NCI-H2081 (cell line): ENCODE results near the gene LRBA.
"Not testable (repeated sequence)": the region's sequence is repeated elsewhere in the genome, so short reads cannot be mapped to it uniquely, and the experiment has no call there.

ENCODE experiments used
- DNase-seq, 2 experiments: peaks; one replicate each; lab custom pipeline; 2025; lab: John Stamatoyannopoulos, UW

LRBA gene

GRCh38 chr4:150569998-150570535 is 445.0 kb downstream of the LRBA start:
- DNase-seq: no peak

GRCh38 chr4:150569384-150569987 is 445.6 kb downstream of the LRBA start:
- DNase-seq: peak in 1 of 2 experiments; percentile 64

- no peak for DNase-seq
These were observed 448.0 kb downstream of the LRBA start for GRCh38 chr4:150567070-150567469.

DNA sequence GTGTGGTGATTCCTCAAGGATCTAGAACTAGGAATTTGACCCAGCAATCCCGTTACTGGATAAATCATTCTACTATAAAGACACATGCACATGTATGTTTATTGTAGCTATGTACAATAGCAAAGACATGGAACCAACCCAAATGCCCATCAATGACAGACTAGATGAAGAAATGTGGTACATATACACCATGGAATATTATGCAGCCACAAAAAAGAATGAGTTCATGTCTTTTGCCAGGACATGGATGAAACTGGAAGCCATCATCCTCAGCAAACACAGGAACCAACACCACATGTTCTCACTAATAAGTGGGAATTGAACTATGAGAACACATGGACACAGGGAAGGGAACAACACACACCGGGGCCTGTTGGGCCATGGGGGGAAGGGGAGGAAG is 450.1 kb downstream of the LRBA start:
- not testable (repeated sequence) for DNase-seq

GRCh38 chr4:150562751-150563150 is 452.3 kb downstream of the LRBA start:
- DNase-seq: no peak

GRCh38 chr4:150562250-150562649 is 452.8 kb downstream of the LRBA start:
- DNase-seq: no peak

- DNase-seq: no peak
These were observed 453.8 kb downstream of the LRBA start for GRCh38 chr4:150561143-150561737.

GRCh38 chr4:150557811-150558210 is 457.3 kb downstream of the LRBA start:
- DNase-seq: not testable (repeated sequence)

GRCh38 chr4:150547154-150547838 is 467.8 kb downstream of the LRBA start:
- DNase-seq: no peak

DNA sequence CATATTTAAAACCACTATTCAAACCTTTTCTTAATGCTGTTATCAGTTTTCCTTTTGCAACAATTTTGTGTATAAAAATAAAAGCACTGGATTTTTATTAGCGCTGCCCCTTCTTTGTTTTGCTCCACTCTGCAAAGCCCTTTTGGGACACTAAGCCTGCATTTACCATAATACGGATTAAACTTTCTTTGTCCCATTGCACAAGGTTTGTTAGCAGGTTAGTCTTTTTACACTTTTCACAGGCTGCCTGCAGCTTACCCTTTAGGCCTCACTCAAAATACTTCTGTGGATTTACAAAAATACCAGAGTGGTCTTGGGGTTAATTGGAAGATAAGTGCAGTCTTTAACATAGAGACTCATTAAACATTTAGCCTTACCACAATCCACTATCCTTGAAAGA is 468.8 kb downstream of the LRBA start:
- DNase-seq: no peak

DNA sequence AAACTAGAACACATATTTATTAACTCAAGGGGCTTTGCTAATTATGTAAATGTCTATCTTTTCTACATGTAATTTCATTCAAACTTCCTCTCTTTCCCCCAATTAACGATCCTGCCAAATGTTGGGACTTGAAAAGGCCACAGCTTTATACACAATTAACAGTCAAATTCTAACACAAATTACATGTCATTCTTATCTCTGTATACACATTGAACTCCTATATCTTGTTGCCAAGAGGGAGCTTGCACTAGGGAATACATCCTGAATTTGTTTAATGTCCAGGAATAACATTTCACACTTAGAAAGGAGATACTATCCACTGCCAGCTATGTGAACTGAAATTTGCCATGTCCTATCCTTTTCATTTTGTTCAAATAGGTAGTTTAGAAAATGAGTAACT is 472.0 kb downstream of the LRBA start:
- peak in 1 of 2 experiments; percentile 2 for DNase-seq

GRCh38 chr4:150541681-150542080 is 473.4 kb downstream of the LRBA start:
- DNase-seq: no peak

- no peak for DNase-seq
These were observed 474.1 kb downstream of the LRBA start for GRCh38 chr4:150540959-150541360.

DNA sequence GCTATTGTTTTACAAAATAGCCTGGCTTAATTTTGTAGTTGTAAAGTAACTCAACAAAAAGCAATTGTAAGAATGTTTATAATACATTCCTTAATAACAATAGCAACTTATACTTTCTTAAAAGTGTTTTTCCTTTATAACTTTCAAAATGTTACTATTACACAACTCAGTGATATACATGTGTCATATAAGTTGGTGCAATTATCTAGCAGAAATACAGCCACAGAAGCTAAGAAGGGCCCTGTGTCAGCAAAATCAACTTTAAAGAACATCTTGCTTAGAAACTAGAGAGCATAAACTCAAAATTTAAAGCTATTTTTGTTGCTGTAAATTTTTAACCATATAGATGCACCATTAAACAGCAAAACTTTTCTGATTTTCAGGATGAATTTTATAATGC is 474.5 kb downstream of the LRBA start:
- no peak for DNase-seq

GRCh38 chr4:150537911-150538310 is 477.2 kb downstream of the LRBA start:
- DNase-seq: not testable (repeated sequence)

DNA sequence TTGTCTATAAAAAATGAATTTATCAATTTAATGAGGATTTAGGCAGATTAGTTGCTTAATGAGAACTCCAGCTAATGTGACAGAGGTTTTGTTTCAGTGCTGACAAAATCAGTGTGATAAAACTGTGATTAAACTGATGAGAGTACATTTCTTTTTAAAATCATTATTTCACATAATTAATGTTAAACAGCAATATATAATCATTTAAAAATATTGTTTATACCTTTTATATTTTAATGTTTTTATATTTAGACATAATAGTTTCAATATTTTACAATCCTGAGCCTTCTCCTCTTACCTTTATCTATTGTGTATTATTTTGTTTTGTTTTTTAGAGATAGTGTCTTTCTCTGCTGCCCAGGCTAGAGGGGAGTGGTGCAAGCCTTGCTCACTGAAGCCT is 480.3 kb downstream of the LRBA start:
- DNase-seq: no peak

- DNase-seq: no peak
These were observed 481.4 kb downstream of the LRBA start for GRCh38 chr4:150533673-150534072.

DNA sequence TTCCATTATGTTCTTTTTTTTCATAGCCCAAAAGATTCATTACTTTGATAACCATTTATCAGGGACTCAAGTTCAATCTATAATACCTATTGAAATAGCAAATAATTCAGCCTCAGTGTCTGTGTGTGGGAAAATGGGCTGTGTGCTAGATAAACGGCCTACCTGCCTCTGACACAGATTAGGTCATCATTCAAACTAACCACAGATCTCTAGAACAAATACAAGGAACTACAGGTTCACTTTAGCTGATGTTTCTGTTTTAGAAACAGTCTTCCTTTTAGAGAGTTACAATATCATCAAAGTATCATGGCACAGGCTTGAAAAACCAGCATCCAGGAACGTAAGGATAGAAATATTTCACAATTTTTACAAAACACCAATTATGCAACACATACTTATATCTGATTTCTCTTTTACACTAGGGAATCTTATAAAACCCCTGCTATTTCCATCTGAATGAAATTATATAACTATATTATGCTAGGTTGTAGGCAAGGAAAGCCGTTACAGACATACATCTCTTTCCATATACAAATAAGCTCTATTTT is 489.7 kb downstream of the LRBA start:
- no peak for DNase-seq

DNA sequence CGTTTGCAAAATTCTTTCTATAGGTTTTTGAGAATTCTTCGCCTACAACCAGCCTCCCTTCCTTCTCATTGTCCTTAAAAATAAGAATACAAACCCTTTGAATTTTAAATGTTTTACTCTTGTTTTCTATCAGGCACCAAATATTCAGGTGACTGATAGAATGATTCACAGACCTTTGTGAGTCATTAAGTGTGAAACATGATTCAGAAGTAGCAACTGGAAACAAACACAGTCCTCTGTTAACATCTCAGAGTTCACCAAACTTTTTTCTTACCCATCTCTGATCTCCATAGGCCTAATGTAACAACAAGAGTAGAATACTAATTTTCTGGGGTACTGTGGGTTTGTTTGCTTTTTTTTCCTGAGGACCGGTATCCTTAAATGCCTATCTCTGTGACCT is 496.5 kb downstream of the LRBA start:
- no peak for DNase-seq

DNA sequence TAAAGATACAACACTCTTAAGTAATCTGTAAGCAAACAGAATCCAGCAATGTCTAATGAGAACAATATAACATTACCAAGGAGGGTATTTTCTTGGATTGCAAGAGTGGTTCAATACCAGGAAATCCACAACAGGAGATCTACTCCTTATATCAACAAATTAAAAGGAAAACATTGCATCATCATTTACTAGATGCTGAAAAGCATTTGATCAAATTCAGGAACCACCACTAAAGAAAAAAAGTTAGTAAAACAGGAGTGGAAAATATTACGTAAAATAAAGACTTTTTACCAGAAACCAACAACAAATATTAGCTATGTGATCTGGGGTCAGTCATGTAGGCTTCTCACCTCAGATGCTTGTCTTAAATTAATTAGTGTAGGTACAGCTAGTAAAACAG is 499.9 kb downstream of the LRBA start:
- DNase-seq: no peak

GRCh38 chr4:150514709-150515108 is 500.4 kb downstream of the LRBA start:
- DNase-seq: no peak

DNA sequence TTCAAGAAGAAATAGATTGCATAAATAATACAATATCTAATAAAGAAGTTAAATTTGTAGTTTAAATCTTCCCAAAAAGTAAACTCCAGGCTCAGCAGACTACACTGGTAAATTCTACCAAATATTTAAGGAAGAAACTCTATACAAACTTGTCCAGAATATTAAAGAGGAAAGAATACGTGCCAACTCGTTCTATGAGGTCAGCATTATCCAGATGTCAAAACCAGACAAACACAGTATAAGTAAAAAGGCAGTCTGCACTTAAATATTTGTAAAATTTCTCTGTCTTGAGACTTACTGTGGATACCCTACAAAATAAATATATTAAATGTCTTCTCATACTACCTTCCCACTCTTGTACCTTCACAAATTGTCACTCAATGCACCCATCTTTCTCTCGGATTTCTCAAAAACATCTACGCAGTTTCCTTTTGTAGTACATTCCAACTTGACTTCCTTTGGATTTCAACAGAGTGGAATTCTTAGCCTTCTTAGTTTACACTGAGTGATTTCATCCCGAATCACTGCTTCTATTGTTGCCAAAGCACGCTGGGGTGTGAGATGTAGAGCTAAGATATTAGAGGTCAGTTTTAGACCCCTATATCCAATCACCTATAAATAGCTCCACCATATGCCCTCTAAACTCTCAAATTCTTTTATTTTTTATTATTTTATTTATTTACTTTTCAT is 504.8 kb downstream of the LRBA start:
- no peak for DNase-seq
